MM.1S (cell line): ENCODE data around the gene MRPS6.

Experiments
- DNase-seq: peaks from one replicate; pipeline ENCODE4 v3.0.0-alpha.2; 2015
- H2AFZ ChIP-seq: fragments of 300-600 bp; sonication (generic); 2 replicates; pipeline ENCODE4 v1.6.0; 2016; ENCODE audit warnings: antibody characterized with exemption, low read length
- H3F3A ChIP-seq: fragments of 300-600 bp; sonication (generic); 2 replicates; pipeline ENCODE4 v1.6.1; 2016; ENCODE audit warnings: mild to moderate bottlenecking, antibody characterized with exemption, low read length, moderate library complexity, mixed read lengths; ENCODE audit not compliant: insufficient read depth
- H3K27ac ChIP-seq: fragments of 300-600 bp; sonication (generic); 2 replicates; pipeline ENCODE4 v1.5.1; 2016; ENCODE audit warnings: mild to moderate bottlenecking, low read length
- H3K27me3 ChIP-seq: fragments of 300-600 bp; sonication (generic); replicated peaks from 2 replicates; pipeline ENCODE4 v1.6.0; 2016; ENCODE audit warnings: low read length; ENCODE audit not compliant: insufficient read depth
- H3K36me3 ChIP-seq: fragments of 300-600 bp; sonication (generic); replicated peaks from 2 replicates; pipeline ENCODE4 v1.6.1; 2016; ENCODE audit warnings: mild to moderate bottlenecking, low read length, mixed read lengths; ENCODE audit not compliant: insufficient read depth
- H3K4me1 ChIP-seq: fragments of 300-600 bp; sonication (generic); 2 replicates; pipeline ENCODE4 v1.6.1; 2016; ENCODE audit warnings: low read length, mixed read lengths
- H3K4me2 ChIP-seq: fragments of 300-600 bp; sonication (generic); 2 replicates; pipeline ENCODE4 v1.6.0; 2016; ENCODE audit warnings: low read depth, low read length
- H3K4me3 ChIP-seq: fragments of 300-600 bp; sonication (generic); 2 replicates; pipeline ENCODE4 v1.5.1; 2016; ENCODE audit warnings: low read length, mixed read lengths
- H3K79me2 ChIP-seq: fragments of 300-600 bp; sonication (generic); 2 replicates; pipeline ENCODE4 v1.6.1; 2016; ENCODE audit warnings: mixed run types, low read length, mixed read lengths
- H3K9ac ChIP-seq: fragments of 300-600 bp; sonication (generic); 2 replicates; pipeline ENCODE4 v1.6.1; 2016; ENCODE audit warnings: low read length, mixed read lengths
- H3K9me2 ChIP-seq: fragments of 300-600 bp; sonication (generic); replicated peaks from 2 replicates; pipeline ENCODE4 v1.6.1; 2016; ENCODE audit warnings: mild to moderate bottlenecking, low read length, mixed read lengths; ENCODE audit not compliant: insufficient read depth
- H3K9me3 ChIP-seq: fragments of 300-600 bp; sonication (generic); replicated peaks from 2 replicates; pipeline ENCODE4 v1.6.1; 2016; ENCODE audit warnings: mild to moderate bottlenecking, low read length, mixed read lengths; ENCODE audit not compliant: insufficient read depth
- H4K20me1 ChIP-seq: fragments of 300-600 bp; sonication (generic); 2 replicates; pipeline ENCODE4 v1.6.1; 2016; ENCODE audit warnings: mild to moderate bottlenecking, low read length, moderate library complexity, mixed read lengths; ENCODE audit not compliant: insufficient read depth
- EZH2 ChIP-seq: fragments of 300-600 bp; sonication (generic); optimal IDR thresholded peaks from 2 replicates; pipeline ENCODE3; 2017; ENCODE audit warnings: low read depth, mild to moderate bottlenecking, antibody characterized with exemption, low read length, mixed read lengths
- EZH2phosphoT487 ChIP-seq: fragments of 300-600 bp; sonication (generic); IDR thresholded peaks from 2 replicates; pipeline ENCODE4 v1.6.1; 2018; ENCODE audit warnings: antibody characterized with exemption, low read length
- TF ChIP-seq, protein P1 (sequence below): fragments of 300-600 bp; sonication (generic); IDR thresholded peaks from 2 replicates; pipeline ENCODE4 v1.5.1; 2016; ENCODE audit warnings: antibody characterized with exemption, low read length, mixed read lengths

MRPS6 gene

GRCh38 chr21:34054259-34054658, 19.1 kb upstream of the MRPS6 start:
- Histone ChIP-seq H3F3A (0 out of 2 replicates have a peak, but pooled peaks cover 6% of the 10 kb centered on the region), H3K79me2 (no peaks in the 10 kb centered on the region), H3K4me1 (peaks cover 5% of the 10 kb centered on the region; the same call in 1 of the 2 replicates), H3K27me3 (no peaks in the 10 kb centered on the region), H3K36me3 (no peaks in the 10 kb centered on the region), H3K9ac (no peak overlapping the region), H3K4me2 (no peak overlapping the region), H3K4me3 (no peak overlapping the region), H4K20me1 (no peaks in the 10 kb centered on the region), H3K9me3 (no peaks in the 10 kb centered on the region), H3K27ac (no peak overlapping the region), H2AFZ (no peak overlapping the region), H3K9me2 (no peaks in the 10 kb centered on the region)
- TF ChIP-seq, protein P1, sequence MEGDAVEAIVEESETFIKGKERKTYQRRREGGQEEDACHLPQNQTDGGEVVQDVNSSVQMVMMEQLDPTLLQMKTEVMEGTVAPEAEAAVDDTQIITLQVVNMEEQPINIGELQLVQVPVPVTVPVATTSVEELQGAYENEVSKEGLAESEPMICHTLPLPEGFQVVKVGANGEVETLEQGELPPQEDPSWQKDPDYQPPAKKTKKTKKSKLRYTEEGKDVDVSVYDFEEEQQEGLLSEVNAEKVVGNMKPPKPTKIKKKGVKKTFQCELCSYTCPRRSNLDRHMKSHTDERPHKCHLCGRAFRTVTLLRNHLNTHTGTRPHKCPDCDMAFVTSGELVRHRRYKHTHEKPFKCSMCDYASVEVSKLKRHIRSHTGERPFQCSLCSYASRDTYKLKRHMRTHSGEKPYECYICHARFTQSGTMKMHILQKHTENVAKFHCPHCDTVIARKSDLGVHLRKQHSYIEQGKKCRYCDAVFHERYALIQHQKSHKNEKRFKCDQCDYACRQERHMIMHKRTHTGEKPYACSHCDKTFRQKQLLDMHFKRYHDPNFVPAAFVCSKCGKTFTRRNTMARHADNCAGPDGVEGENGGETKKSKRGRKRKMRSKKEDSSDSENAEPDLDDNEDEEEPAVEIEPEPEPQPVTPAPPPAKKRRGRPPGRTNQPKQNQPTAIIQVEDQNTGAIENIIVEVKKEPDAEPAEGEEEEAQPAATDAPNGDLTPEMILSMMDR, result no peak
- TF ChIP-seq EZH2phosphoT487 (no peak), EZH2 (no peak)
- DNase-seq, result no peak

DNA sequence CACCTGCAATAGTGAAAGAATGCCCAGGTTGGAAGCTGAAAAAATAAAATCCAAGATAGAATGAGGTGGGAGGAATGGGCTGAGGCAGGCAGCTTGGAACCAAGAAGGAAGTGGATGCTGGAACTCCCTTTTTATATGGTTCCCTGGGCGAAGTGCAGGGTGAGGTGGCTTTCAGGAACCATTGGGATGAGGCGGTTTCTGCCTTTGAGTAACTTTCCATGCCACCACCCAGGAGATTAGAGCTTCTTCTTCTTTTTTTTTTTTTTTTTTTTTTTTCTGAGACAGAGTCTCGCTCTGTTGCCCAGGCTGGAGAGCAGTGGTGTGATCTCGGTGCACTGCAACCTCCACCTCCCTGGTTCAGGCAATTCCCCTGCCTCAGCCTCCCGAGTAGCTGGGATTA, 17.8 kb upstream of the MRPS6 start:
- H3F3A ChIP-seq, result 0 out of 2 replicates have a peak, but pooled peaks cover 6% of the 10 kb centered on the region
- H3K36me3 ChIP-seq, result no peaks in the 10 kb centered on the region
- peaks cover 5% of the 10 kb centered on the region; the same call in 1 of the 2 replicates for H3K4me1 ChIP-seq
- no peaks in the 10 kb centered on the region for H3K27me3 ChIP-seq
- TF ChIP-seq EZH2phosphoT487, result no peak
- no peak for TF ChIP-seq EZH2
- TF ChIP-seq, protein P1, result no peak
- H3K79me2 ChIP-seq, result no peaks in the 10 kb centered on the region
- H3K4me3 ChIP-seq, result no peak overlapping the region
- H4K20me1 ChIP-seq, result no peaks in the 10 kb centered on the region
- H3K4me2 ChIP-seq, result no peak overlapping the region
- no peaks in the 10 kb centered on the region for H3K9me2 ChIP-seq
- no peak overlapping the region for H2AFZ ChIP-seq
- H3K9me3 ChIP-seq, result no peaks in the 10 kb centered on the region
- no peak overlapping the region for H3K9ac ChIP-seq
- no peak for DNase-seq
- H3K27ac ChIP-seq, result no peak overlapping the region

DNA sequence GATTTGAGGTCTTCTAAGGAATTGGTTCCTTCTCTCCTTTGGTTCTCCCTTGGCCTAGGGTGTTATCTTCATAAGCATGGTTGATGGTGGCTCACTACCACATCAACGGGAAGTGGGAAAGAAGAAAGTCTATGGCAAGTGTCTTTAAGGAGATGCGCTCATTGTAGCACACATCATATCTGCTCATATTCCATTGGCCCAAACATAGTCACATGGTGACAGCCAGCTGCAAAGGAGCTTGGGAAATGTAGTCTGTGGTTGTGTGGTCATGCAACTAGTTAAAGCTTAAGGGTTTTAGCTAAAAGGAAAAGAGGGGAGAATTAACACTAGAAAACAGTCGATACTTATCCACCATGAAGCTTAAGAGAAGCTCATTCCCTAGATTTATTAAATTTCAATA, 11.4 kb upstream of the MRPS6 start:
- no peak overlapping the region for H2AFZ ChIP-seq
- DNase-seq, result no peak

More for the DNA sequence above, 11.4 kb upstream of the MRPS6 start:
- no peaks in the 10 kb centered on the region for H3K27me3 ChIP-seq
- no peak overlapping the region for H3K4me2 ChIP-seq
- no peak overlapping the region for H3K4me3 ChIP-seq
- H3K9ac ChIP-seq, result no peak overlapping the region
- no peaks in the 10 kb centered on the region for H3K9me2 ChIP-seq
- no peaks in the 10 kb centered on the region for H3K36me3 ChIP-seq
- no peaks in the 10 kb centered on the region for H3K4me1 ChIP-seq
- no peak overlapping the region for H3K27ac ChIP-seq
- H3F3A ChIP-seq, result no peaks in the 10 kb centered on the region
- no peaks in the 10 kb centered on the region for H3K79me2 ChIP-seq
- H4K20me1 ChIP-seq, result no peaks in the 10 kb centered on the region
- TF ChIP-seq EZH2phosphoT487 (no peak), EZH2 (no peak)
- TF ChIP-seq, protein P1, result no peak
- H3K9me3 ChIP-seq, result no peaks in the 10 kb centered on the region
